Measurements from ENCODE around the gene TMEM50B. TPM values are rescaled to one million over a fixed set of nuclear protein-coding genes. Genes with fewer than 3 reads are reported as not detected.

The TMEM50B gene
- total and polyA plus RNA-seq, 2 of the 8 experiments (the other 6 are each of a cell fraction or from before 2014, with no cell fraction given): 16.8 to 20.5 TPM

DNA sequence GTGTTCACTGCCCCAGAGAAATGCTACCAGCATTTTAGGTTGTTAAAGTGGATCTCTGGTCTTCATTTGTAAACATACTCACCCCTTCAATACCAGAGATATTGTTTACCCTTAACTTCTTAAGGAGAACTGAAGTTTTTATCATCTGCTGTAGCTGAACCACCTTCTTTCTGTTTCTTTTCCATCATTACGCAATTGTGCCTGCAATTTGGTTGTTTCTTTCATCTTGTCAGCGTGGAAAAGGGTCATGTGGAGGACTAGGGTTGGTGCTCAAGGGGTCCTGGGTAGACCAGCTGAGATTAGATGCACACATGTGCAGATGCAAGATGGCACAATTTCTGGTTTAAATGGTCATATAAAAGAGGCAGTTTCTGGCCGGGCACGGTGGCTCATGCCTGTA is 39.1 kb upstream of the TMEM50B start (continued):
- TF ChIP-seq CHD7 (IDR thresholded peaks at IDR 0.05; ENCODE audit: insufficient replicate concordance, low read length) (no peak), CTBP2 (IDR thresholded peaks at IDR 0.05; ENCODE audit: borderline replicate concordance, insufficient read depth, insufficient read length, low read length) (no peak), ZNF274 (IDR thresholded peaks at IDR 0.05; ENCODE audit: borderline replicate concordance, extremely low read depth, low read length) (no peak), HDAC6 (IDR thresholded peaks at IDR 0.05; ENCODE audit: low read depth, low read length) (no peak), POLR2AphosphoS5 (IDR thresholded peaks at IDR 0.05; ENCODE audit: low read depth, low read length) (no peak), SRF (IDR thresholded peaks at IDR 0.05; ENCODE audit: low read depth, low read length) (no peak), NRF1 (IDR thresholded peaks at IDR 0.05; ENCODE audit: low read depth, low read length) (no peak)
- TF ChIP-seq, protein P1, sequence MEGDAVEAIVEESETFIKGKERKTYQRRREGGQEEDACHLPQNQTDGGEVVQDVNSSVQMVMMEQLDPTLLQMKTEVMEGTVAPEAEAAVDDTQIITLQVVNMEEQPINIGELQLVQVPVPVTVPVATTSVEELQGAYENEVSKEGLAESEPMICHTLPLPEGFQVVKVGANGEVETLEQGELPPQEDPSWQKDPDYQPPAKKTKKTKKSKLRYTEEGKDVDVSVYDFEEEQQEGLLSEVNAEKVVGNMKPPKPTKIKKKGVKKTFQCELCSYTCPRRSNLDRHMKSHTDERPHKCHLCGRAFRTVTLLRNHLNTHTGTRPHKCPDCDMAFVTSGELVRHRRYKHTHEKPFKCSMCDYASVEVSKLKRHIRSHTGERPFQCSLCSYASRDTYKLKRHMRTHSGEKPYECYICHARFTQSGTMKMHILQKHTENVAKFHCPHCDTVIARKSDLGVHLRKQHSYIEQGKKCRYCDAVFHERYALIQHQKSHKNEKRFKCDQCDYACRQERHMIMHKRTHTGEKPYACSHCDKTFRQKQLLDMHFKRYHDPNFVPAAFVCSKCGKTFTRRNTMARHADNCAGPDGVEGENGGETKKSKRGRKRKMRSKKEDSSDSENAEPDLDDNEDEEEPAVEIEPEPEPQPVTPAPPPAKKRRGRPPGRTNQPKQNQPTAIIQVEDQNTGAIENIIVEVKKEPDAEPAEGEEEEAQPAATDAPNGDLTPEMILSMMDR (IDR thresholded peaks at IDR 0.05; ENCODE audit: control extremely low read depth in 1 of 3, insufficient read depth in 1 of 3, low read depth in 1 of 3, low read length in 3 of 3): no peak
